ENCODE measurements around the gene FREM2. TPM values are rescaled to one million over a fixed set of nuclear protein-coding genes. Genes with fewer than 3 reads are reported as not detected.

FREM2 gene
- total and polyA plus RNA-seq, 2 experiments from 2014 or later = 2.3 to 17.8 TPM

GRCh38 chr13:38787550-38787949 is 100.7 kb downstream of the FREM2 start:
- TF ChIP-seq EZH2 (IDR thresholded peaks at IDR 0.05; ENCODE audit: borderline replicate concordance) = no peak
- H3K4me3 ChIP-seq = no peak overlapping the region

GRCh38 chr13:38796890-38797289 is 110.0 kb downstream of the FREM2 start:
- TF ChIP-seq EZH2phosphoT487 (IDR thresholded peaks at IDR 0.05; ENCODE audit: low read depth, severe bottlenecking, unreplicated experiment) = no peak
- no peak for TF ChIP-seq CTCF (IDR thresholded peaks at IDR 0.05; ENCODE audit: poor library complexity)
- TF ChIP-seq EZH2 (IDR thresholded peaks at IDR 0.05; ENCODE audit: borderline replicate concordance) = no peak
- Histone ChIP-seq H3K4me3 (no peak overlapping the region), H3K4me2 (no peak overlapping the region), H3K27ac (no peak overlapping the region), H3K36me3 (replicated peaks; ENCODE audit: insufficient read depth, low read depth) (no peaks in the 10 kb centered on the region), H3K4me1 (ENCODE audit: insufficient read depth) (no peaks in the 10 kb centered on the region), H4K20me1 (ENCODE audit: insufficient read depth, poor library complexity, severe bottlenecking) (no peaks in the 10 kb centered on the region), H3K9me2 (replicated peaks; ENCODE audit: insufficient read depth) (no peaks in the 10 kb centered on the region), H3K27me3 (no peaks in the 10 kb centered on the region), H2AFZ (no peak overlapping the region), H3K9me3 (ENCODE audit: low read depth) (no peaks in the 10 kb centered on the region), H3K79me2 (no peaks in the 10 kb centered on the region)
- DNase-seq (ENCODE audit: low spot score) = no peak
- WGBS (ENCODE audit: low lambda C conversion rate, missing lambda C conversion rate) = 96% methylated on average over 1 of the region's 1 CpG

More at GRCh38 chr13:38787550-38787949, 100.7 kb downstream of the FREM2 start:
- Histone ChIP-seq H2AFZ (no peak overlapping the region), H3K4me2 (no peak overlapping the region), H3K27me3 (no peaks in the 10 kb centered on the region), H4K20me1 (ENCODE audit: insufficient read depth, poor library complexity, severe bottlenecking) (no peaks in the 10 kb centered on the region), H3K9me2 (replicated peaks; ENCODE audit: insufficient read depth) (no peaks in the 10 kb centered on the region), H3K4me1 (ENCODE audit: insufficient read depth) (no peaks in the 10 kb centered on the region), H3K9me3 (ENCODE audit: low read depth) (no peaks in the 10 kb centered on the region), H3K79me2 (no peaks in the 10 kb centered on the region), H3K36me3 (replicated peaks; ENCODE audit: insufficient read depth, low read depth) (no peaks in the 10 kb centered on the region), H3K27ac (no peak overlapping the region)
- WGBS (ENCODE audit: low lambda C conversion rate, missing lambda C conversion rate) = 84% methylated on average over 1 of the region's 1 CpG
- no peak for DNase-seq (ENCODE audit: low spot score)

GRCh38 chr13:38803531-38803930 is 116.7 kb downstream of the FREM2 start:
- no peak overlapping the region for H3K4me2 ChIP-seq
- TF ChIP-seq CTCF (IDR thresholded peaks at IDR 0.05; ENCODE audit: poor library complexity) (no peak), EZH2 (IDR thresholded peaks at IDR 0.05; ENCODE audit: borderline replicate concordance) (no peak), EZH2phosphoT487 (IDR thresholded peaks at IDR 0.05; ENCODE audit: low read depth, severe bottlenecking, unreplicated experiment) (no peak)
- H2AFZ ChIP-seq = no peak overlapping the region
- DNase-seq (ENCODE audit: low spot score) = no peak
- no peaks in the 10 kb centered on the region for H3K4me1 ChIP-seq (ENCODE audit: insufficient read depth)
- no peaks in the 10 kb centered on the region for H3K27me3 ChIP-seq
- H3K27ac ChIP-seq = no peak overlapping the region
- no peaks in the 10 kb centered on the region for H4K20me1 ChIP-seq (ENCODE audit: insufficient read depth, poor library complexity, severe bottlenecking)
- no peaks in the 10 kb centered on the region for H3K9me3 ChIP-seq (ENCODE audit: low read depth)
- H3K79me2 ChIP-seq = no peaks in the 10 kb centered on the region
- H3K4me3 ChIP-seq = no peak overlapping the region
- H3K9me2 ChIP-seq (replicated peaks; ENCODE audit: insufficient read depth) = no peaks in the 10 kb centered on the region
- WGBS (ENCODE audit: low lambda C conversion rate, missing lambda C conversion rate) = 65% methylated on average over 2 of the region's 2 CpGs
- no peaks in the 10 kb centered on the region for H3K36me3 ChIP-seq (replicated peaks; ENCODE audit: insufficient read depth, low read depth)

- Histone ChIP-seq H3K27ac (no peak overlapping the region), H3K36me3 (replicated peaks; ENCODE audit: insufficient read depth, low read depth) (no peaks in the 10 kb centered on the region), H2AFZ (no peak overlapping the region), H3K9me3 (ENCODE audit: low read depth) (peaks cover 2% of the 10 kb centered on the region), H3K27me3 (no peaks in the 10 kb centered on the region), H3K4me3 (no peak overlapping the region), H4K20me1 (ENCODE audit: insufficient read depth, poor library complexity, severe bottlenecking) (no peaks in the 10 kb centered on the region), H3K4me2 (no peak overlapping the region), H3K79me2 (no peaks in the 10 kb centered on the region), H3K9me2 (replicated peaks; ENCODE audit: insufficient read depth) (no peaks in the 10 kb centered on the region), H3K4me1 (ENCODE audit: insufficient read depth) (no peaks in the 10 kb centered on the region)
- DNase-seq (ENCODE audit: low spot score) = no peak
- 94% methylated on average over 2 of the region's 2 CpGs for WGBS (ENCODE audit: low lambda C conversion rate, missing lambda C conversion rate)
- TF ChIP-seq EZH2 (IDR thresholded peaks at IDR 0.05; ENCODE audit: borderline replicate concordance) (no peak), CTCF (IDR thresholded peaks at IDR 0.05; ENCODE audit: poor library complexity) (no peak), EZH2phosphoT487 (IDR thresholded peaks at IDR 0.05; ENCODE audit: low read depth, severe bottlenecking, unreplicated experiment) (no peak)
Measured at GRCh38 chr13:38804061-38804460, 117.2 kb downstream of the FREM2 start.

All from hepatocyte (in vitro differentiated cells).